Fibroblast of lung (primary cell): ENCODE measurements around the gene DDIT4.

Source experiments
- EZH2 ChIP-seq: IDR thresholded peaks from 2 replicates; pipeline ENCODE4 v1.5.1; 2012; ENCODE audit warnings: low read length, control low read depth, mild to moderate bottlenecking; ENCODE audit errors: missing control alignments
- TF ChIP-seq, protein P1 (sequence below), 2 donors: IDR thresholded peaks in 1 of 2; conservative IDR thresholded peaks in 1 of 2; 1 replicate in 1 of 2; 2 replicates in 1 of 2; pipeline ENCODE4 v1.5.1; 2011 to 2012; ENCODE audit warnings: low read length in 2 of 2, control low read depth in 1 of 2, inconsistent platforms in 1 of 2, low read depth in 1 of 2, mild to moderate bottlenecking in 1 of 2

- TF ChIP-seq, protein P1, sequence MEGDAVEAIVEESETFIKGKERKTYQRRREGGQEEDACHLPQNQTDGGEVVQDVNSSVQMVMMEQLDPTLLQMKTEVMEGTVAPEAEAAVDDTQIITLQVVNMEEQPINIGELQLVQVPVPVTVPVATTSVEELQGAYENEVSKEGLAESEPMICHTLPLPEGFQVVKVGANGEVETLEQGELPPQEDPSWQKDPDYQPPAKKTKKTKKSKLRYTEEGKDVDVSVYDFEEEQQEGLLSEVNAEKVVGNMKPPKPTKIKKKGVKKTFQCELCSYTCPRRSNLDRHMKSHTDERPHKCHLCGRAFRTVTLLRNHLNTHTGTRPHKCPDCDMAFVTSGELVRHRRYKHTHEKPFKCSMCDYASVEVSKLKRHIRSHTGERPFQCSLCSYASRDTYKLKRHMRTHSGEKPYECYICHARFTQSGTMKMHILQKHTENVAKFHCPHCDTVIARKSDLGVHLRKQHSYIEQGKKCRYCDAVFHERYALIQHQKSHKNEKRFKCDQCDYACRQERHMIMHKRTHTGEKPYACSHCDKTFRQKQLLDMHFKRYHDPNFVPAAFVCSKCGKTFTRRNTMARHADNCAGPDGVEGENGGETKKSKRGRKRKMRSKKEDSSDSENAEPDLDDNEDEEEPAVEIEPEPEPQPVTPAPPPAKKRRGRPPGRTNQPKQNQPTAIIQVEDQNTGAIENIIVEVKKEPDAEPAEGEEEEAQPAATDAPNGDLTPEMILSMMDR (conservative IDR thresholded peaks at IDR 0.05 in 1 of 2, IDR thresholded peaks at IDR 0.05 in 1 of 2; ENCODE audit: low read depth in 1 of 2, low read length in 2 of 2), result no peak
- TF ChIP-seq EZH2, result no peak
These were observed 18.7 kb upstream of the DDIT4 start for GRCh38 chr10:72254813-72255568.
